ENCODE results near the gene NACC2.

Gene NACC2

GRCh38 chr9:135963338-135963737 is 131.8 kb downstream of the NACC2 start:
- H3K79me2 ChIP-seq (ENCODE audit: control insufficient read depth, insufficient read depth, low read length) = peaks cover 15% of the 10 kb centered on the region
- H3K4me1 ChIP-seq (ENCODE audit: control insufficient read depth, low read depth, low read length) = peaks cover 3% of the 10 kb centered on the region
- no peak for DNase-seq
- no peak overlapping the region for H3K9ac ChIP-seq (ENCODE audit: low read length)
- no peak overlapping the region for H3K4ac ChIP-seq (ENCODE audit: low read depth, low read length)
- peaks cover 5% of the 10 kb centered on the region for H3K79me1 ChIP-seq (ENCODE audit: low read length)
- H3K18ac ChIP-seq (ENCODE audit: low read length) = no peak overlapping the region
- H2BK5ac ChIP-seq (ENCODE audit: low read length) = no peak overlapping the region
- no peaks in the 10 kb centered on the region for H3K36me3 ChIP-seq (ENCODE audit: control insufficient read depth, insufficient read depth, low read length)
- H3K4me2 ChIP-seq (ENCODE audit: low read length) = no peak overlapping the region
- WGBS (ENCODE audit: extremely low coverage, insufficient coverage, low lambda C conversion rate) = no CpG with 5 or more reads among the region's 8 CpGs
- no peak overlapping the region for H2BK120ac ChIP-seq (ENCODE audit: low read depth, low read length)
- H3K4me3 ChIP-seq (ENCODE audit: low read length) = no peak overlapping the region
- no peak overlapping the region for H2AK5ac ChIP-seq (ENCODE audit: low read length)
- H3K23ac ChIP-seq (ENCODE audit: low read length) = no peak overlapping the region
- no peak overlapping the region for H4K8ac ChIP-seq (ENCODE audit: low read depth, low read length)
- no peak overlapping the region for H2BK15ac ChIP-seq (replicated peaks; ENCODE audit: low read depth)
- no peak overlapping the region for H3K27ac ChIP-seq (ENCODE audit: low read depth, low read length)
- no peaks in the 10 kb centered on the region for H3K27me3 ChIP-seq (ENCODE audit: insufficient read depth, low read length, poor library complexity)
- no peak overlapping the region for H4K5ac ChIP-seq (ENCODE audit: low read length)
- no peak overlapping the region for H3K56ac ChIP-seq (ENCODE audit: low read length)

- no peak for DNase-seq
- Histone ChIP-seq H4K5ac (ENCODE audit: low read length) (no peak overlapping the region), H3K4me1 (ENCODE audit: control insufficient read depth, low read depth, low read length) (peaks cover 3% of the 10 kb centered on the region), H3K79me2 (ENCODE audit: control insufficient read depth, insufficient read depth, low read length) (peaks cover 17% of the 10 kb centered on the region), H2AK5ac (ENCODE audit: low read length) (no peak overlapping the region), H2BK15ac (replicated peaks; ENCODE audit: low read depth) (no peak overlapping the region), H3K9ac (ENCODE audit: low read length) (no peak overlapping the region), H3K27me3 (ENCODE audit: insufficient read depth, low read length, poor library complexity) (no peaks in the 10 kb centered on the region), H3K18ac (ENCODE audit: low read length) (no peak overlapping the region), H3K36me3 (ENCODE audit: control insufficient read depth, insufficient read depth, low read length) (no peaks in the 10 kb centered on the region), H2BK120ac (ENCODE audit: low read depth, low read length) (no peak overlapping the region), H3K56ac (ENCODE audit: low read length) (no peak overlapping the region), H3K27ac (ENCODE audit: low read depth, low read length) (no peak overlapping the region), H2BK5ac (ENCODE audit: low read length) (no peak overlapping the region), H3K79me1 (ENCODE audit: low read length) (peaks cover 6% of the 10 kb centered on the region), H3K4me2 (ENCODE audit: low read length) (no peak overlapping the region), H3K4me3 (ENCODE audit: low read length) (no peak overlapping the region), H3K4ac (ENCODE audit: low read depth, low read length) (no peak overlapping the region), H3K23ac (ENCODE audit: low read length) (no peak overlapping the region), H4K8ac (ENCODE audit: low read depth, low read length) (no peak overlapping the region)
- WGBS (ENCODE audit: extremely low coverage, insufficient coverage, low lambda C conversion rate) = no CpG with 5 or more reads among the region's 11 CpGs
Observed at GRCh38 chr9:135962696-135963307, 132.3 kb downstream of the NACC2 start.

GRCh38 chr9:135961811-135962695 is 133.0 kb downstream of the NACC2 start:
- Histone ChIP-seq H3K18ac (ENCODE audit: low read length) (no peak overlapping the region), H3K4me1 (ENCODE audit: control insufficient read depth, low read depth, low read length) (peaks cover 3% of the 10 kb centered on the region), H2BK120ac (ENCODE audit: low read depth, low read length) (no peak overlapping the region), H2AK5ac (ENCODE audit: low read length) (no peak overlapping the region), H3K23ac (ENCODE audit: low read length) (no peak overlapping the region), H4K5ac (ENCODE audit: low read length) (no peak overlapping the region), H3K79me2 (ENCODE audit: control insufficient read depth, insufficient read depth, low read length) (peaks cover 19% of the 10 kb centered on the region), H3K4me3 (ENCODE audit: low read length) (no peak overlapping the region), H3K27ac (ENCODE audit: low read depth, low read length) (no peak overlapping the region), H3K79me1 (ENCODE audit: low read length) (peaks cover 9% of the 10 kb centered on the region), H3K4me2 (ENCODE audit: low read length) (no peak overlapping the region), H3K9ac (ENCODE audit: low read length) (no peak overlapping the region), H3K56ac (ENCODE audit: low read length) (no peak overlapping the region), H3K4ac (ENCODE audit: low read depth, low read length) (no peak overlapping the region), H3K36me3 (ENCODE audit: control insufficient read depth, insufficient read depth, low read length) (no peaks in the 10 kb centered on the region), H2BK15ac (replicated peaks; ENCODE audit: low read depth) (no peak overlapping the region), H3K27me3 (ENCODE audit: insufficient read depth, low read length, poor library complexity) (no peaks in the 10 kb centered on the region), H2BK5ac (ENCODE audit: low read length) (no peak overlapping the region), H4K8ac (ENCODE audit: low read depth, low read length) (no peak overlapping the region)
- no CpG with 5 or more reads among the region's 15 CpGs for WGBS (ENCODE audit: extremely low coverage, insufficient coverage, low lambda C conversion rate)
- DNase-seq = no peak

- H3K4me3 ChIP-seq (ENCODE audit: low read length) = peak within 1 kb of the TSS; percentile 79
- H3K56ac ChIP-seq (ENCODE audit: low read length) = peak within 1 kb of the TSS; percentile 90
- no peak within 1 kb of the TSS for H3K27ac ChIP-seq (ENCODE audit: low read depth, low read length)
- no peaks in the 10 kb centered on the region for H3K27me3 ChIP-seq (ENCODE audit: insufficient read depth, low read length, poor library complexity)
- DNase-seq = peak; percentile 97
- peaks cover 3% of the 10 kb centered on the region for H3K4me1 ChIP-seq (ENCODE audit: control insufficient read depth, low read depth, low read length)
- peak within 1 kb of the TSS; percentile 72 for H3K18ac ChIP-seq (ENCODE audit: low read length)
- H3K4me2 ChIP-seq (ENCODE audit: low read length) = peak within 1 kb of the TSS; percentile 78
- no CpG with 5 or more reads among the region's 53 CpGs for WGBS (ENCODE audit: extremely low coverage, insufficient coverage, low lambda C conversion rate)
- peak within 1 kb of the TSS; percentile 84 for H3K9ac ChIP-seq (ENCODE audit: low read length)
- no peak within 1 kb of the TSS for H2BK5ac ChIP-seq (ENCODE audit: low read length)
- no peak within 1 kb of the TSS for H2BK120ac ChIP-seq (ENCODE audit: low read depth, low read length)
- H2AK5ac ChIP-seq (ENCODE audit: low read length) = no peak within 1 kb of the TSS
- no peak within 1 kb of the TSS for H3K4ac ChIP-seq (ENCODE audit: low read depth, low read length)
- H3K79me2 ChIP-seq (ENCODE audit: control insufficient read depth, insufficient read depth, low read length) = peaks cover 24% of the 10 kb centered on the region
- H4K8ac ChIP-seq (ENCODE audit: low read depth, low read length) = no peak within 1 kb of the TSS
- no peak within 1 kb of the TSS for H3K23ac ChIP-seq (ENCODE audit: low read length)
- no peaks in the 10 kb centered on the region for H3K36me3 ChIP-seq (ENCODE audit: control insufficient read depth, insufficient read depth, low read length)
- no peak within 1 kb of the TSS for H4K5ac ChIP-seq (ENCODE audit: low read length)
- H3K79me1 ChIP-seq (ENCODE audit: low read length) = peaks cover 15% of the 10 kb centered on the region
- no peak within 1 kb of the TSS for H2BK15ac ChIP-seq (replicated peaks; ENCODE audit: low read depth)
Observed at GRCh38 chr9:135961277-135961715, 133.8 kb downstream of the NACC2 start, which contains the start of gene UBAC1. UBAC1 (minus strand) TSS chr9:135961373; CDS start chr9:135961162, 211 bp downstream.

- H2BK120ac ChIP-seq (ENCODE audit: low read depth, low read length) = no peak overlapping the region
- no peak overlapping the region for H4K8ac ChIP-seq (ENCODE audit: low read depth, low read length)
- peaks cover 24% of the 10 kb centered on the region for H3K79me2 ChIP-seq (ENCODE audit: control insufficient read depth, insufficient read depth, low read length)
- peak overlapping the region; percentile 72 for H3K18ac ChIP-seq (ENCODE audit: low read length)
- H3K4me3 ChIP-seq (ENCODE audit: low read length) = peak overlapping the region; percentile 79
- peaks cover 22% of the 10 kb centered on the region for H3K79me1 ChIP-seq (ENCODE audit: low read length)
- no peak overlapping the region for H2BK15ac ChIP-seq (replicated peaks; ENCODE audit: low read depth)
- peaks cover 3% of the 10 kb centered on the region for H3K4me1 ChIP-seq (ENCODE audit: control insufficient read depth, low read depth, low read length)
- peak overlapping the region; percentile 84 for H3K9ac ChIP-seq (ENCODE audit: low read length)
- H3K23ac ChIP-seq (ENCODE audit: low read length) = no peak overlapping the region
- no peak overlapping the region for H2AK5ac ChIP-seq (ENCODE audit: low read length)
- no CpG with 5 or more reads among the region's 74 CpGs for WGBS (ENCODE audit: extremely low coverage, insufficient coverage, low lambda C conversion rate)
- H3K27ac ChIP-seq (ENCODE audit: low read depth, low read length) = no peak overlapping the region
- no peak overlapping the region for H4K5ac ChIP-seq (ENCODE audit: low read length)
- DNase-seq = no peak
- no peak overlapping the region for H2BK5ac ChIP-seq (ENCODE audit: low read length)
- no peaks in the 10 kb centered on the region for H3K27me3 ChIP-seq (ENCODE audit: insufficient read depth, low read length, poor library complexity)
- no peaks in the 10 kb centered on the region for H3K36me3 ChIP-seq (ENCODE audit: control insufficient read depth, insufficient read depth, low read length)
- H3K56ac ChIP-seq (ENCODE audit: low read length) = peak overlapping the region; percentile 90
- H3K4ac ChIP-seq (ENCODE audit: low read depth, low read length) = no peak overlapping the region
- H3K4me2 ChIP-seq (ENCODE audit: low read length) = peak overlapping the region; percentile 78
Observed at GRCh38 chr9:135960411-135961276, 134.4 kb downstream of the NACC2 start.

All from mesendoderm (in vitro differentiated cells).